ENCODE results near the gene DNAAF5. TPM values are rescaled to one million over a fixed set of nuclear protein-coding genes. Genes with fewer than 3 reads are reported as not detected.
A peak's percentile ranks its signal among the peaks of the same experiment; 100 is the strongest.

The DNAAF5 gene
- total RNA-seq, 1 donor from 2014 or later, result 12.4 TPM

DNA sequence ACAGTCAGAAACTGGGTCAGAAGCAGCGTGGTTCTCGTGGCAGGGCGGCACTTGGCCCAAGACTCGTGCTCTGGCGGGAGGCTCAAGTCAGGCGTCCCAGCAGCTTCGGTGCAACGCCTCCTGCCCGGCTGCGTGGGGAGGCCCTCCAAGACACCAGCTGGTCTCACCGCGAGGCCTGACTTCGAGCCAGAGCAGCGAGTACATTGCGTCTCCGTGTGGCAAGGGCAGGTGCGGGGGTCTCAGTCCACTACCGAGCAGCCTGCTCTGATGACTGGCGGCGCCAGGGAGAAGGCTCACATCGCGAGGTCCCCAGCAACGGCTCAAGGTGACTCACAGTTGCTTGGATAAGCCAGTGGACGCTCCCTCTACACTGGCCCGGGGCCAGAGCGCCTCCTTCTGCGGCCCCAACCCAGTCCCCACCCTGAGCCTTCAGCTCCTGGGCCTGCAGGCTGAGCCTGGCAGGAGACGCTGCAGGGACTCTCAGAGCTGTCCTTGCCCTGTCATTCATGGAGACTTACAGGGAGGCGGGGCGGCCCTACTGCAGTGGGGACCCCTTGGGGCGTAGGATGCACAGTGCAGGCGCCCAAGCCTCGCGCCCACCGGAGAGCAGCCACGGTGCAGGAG is 42.5 kb downstream of the DNAAF5 start:
- DNase-seq, result no peak

DNA sequence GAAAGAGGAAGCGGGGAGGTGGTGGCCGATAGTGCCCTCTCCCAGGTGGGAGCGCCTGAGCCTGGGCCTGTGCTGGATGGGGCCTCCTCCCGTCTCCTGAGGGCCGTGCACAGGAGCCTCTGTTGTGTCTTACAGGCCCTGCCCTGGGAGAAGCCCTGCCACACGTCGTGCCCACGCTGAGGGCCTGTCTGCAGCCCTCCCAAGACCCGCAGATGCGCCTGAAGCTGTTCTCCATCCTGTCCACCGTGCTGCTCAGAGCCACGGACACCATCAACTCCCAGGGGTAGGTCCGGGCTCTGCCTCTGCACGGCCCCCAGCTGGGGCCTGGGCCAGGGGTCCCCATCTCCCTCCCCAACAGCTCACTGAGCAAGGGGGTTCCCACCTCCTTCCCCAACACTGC is 43.8 kb downstream of the DNAAF5 start:
- DNase-seq, result no peak

DNA sequence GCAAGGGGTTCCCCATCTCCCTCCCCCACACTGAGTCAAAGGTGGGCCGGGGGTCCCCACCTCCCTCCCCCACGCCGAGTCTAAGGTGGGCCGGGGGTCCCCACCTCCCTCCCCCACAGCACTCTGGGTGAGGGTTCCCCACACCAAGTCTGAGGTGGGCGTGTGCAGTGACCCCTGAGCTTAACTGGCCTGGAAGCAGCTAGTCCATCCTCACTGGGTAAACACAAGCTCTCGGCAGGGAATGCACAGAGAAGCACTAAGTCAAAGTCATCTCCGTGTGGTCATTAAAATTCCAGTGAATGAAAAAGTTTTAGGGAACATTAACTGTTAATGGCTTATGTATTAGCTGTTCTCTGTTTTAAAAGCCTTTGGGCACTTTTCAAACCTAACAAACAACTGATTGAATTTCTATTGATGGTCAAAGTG is 44.3 kb downstream of the DNAAF5 start:
- no peak for DNase-seq

DNA sequence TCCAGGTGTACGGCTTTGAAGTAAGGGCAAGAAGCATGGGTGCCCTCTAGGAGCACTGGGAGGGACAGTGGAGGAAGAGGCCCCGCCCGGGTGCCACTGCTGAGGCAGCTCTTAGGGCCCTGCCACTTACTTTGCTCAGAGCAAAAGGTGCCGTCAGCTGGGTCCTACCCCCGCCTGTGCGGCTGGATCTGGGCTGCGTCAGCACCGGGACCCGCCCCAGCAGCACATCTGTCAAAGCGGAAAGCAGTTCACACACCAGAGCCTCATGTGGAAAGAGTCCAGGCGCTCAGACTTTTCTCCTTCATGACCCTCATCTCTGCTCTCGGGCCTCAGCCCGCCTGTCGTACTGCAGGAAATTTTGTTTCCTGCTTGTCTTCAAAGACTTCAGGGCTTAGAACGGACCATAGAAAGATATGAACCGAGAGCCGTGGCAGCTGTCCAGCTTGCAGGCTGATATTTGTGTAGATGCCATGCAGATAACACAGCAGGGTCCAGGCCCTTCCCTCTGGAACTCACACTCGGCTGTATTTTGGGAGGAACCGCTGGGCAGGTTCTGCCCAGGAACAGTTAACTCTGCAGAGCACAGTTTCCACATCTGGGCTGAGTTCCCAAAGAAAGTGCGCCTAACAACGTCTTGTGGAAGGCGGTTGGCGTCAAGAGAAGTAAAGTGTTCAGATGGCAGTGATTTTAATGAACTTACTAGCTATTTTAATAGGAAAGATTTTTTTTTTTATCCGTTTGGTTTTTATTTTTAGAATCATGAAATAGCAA is 44.9 kb downstream of the DNAAF5 start:
- peak; percentile 75 for DNase-seq

DNA sequence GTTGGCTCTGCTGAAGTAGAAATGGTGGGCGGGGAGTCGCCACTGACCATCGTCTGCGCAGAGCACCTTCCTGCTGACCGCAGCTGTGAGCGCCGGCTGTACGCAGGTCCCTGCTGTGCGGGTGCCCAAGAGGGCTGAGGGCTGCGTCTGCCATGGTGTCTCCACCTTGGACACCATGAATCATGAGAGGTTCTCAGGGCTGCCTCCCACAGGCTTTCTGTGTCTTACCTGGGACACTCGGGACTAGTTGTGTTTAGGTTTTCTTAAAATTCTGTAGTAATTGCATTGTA is 45.5 kb downstream of the DNAAF5 start:
- no peak for DNase-seq

DNA sequence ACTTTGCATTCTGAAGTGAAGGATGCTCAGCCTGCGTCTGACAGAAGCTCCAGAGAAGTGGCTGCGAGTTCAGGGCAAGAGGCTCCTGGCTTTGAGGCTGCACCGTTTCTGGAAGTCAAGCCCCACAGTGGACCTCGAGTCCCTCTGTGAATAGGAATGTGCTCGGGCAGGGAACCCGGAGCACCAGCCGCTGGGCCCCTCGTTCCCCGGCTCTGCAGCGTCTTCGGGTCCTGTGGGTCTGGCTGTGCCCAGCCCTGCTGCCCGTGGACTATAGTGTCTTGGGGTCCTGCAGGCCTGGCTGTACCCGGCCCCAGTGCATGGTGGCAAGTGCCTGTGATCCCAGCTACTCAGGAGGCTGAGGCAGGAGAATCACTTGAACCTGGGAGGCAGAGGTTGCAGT is 45.9 kb downstream of the DNAAF5 start:
- no peak for DNase-seq

DNA sequence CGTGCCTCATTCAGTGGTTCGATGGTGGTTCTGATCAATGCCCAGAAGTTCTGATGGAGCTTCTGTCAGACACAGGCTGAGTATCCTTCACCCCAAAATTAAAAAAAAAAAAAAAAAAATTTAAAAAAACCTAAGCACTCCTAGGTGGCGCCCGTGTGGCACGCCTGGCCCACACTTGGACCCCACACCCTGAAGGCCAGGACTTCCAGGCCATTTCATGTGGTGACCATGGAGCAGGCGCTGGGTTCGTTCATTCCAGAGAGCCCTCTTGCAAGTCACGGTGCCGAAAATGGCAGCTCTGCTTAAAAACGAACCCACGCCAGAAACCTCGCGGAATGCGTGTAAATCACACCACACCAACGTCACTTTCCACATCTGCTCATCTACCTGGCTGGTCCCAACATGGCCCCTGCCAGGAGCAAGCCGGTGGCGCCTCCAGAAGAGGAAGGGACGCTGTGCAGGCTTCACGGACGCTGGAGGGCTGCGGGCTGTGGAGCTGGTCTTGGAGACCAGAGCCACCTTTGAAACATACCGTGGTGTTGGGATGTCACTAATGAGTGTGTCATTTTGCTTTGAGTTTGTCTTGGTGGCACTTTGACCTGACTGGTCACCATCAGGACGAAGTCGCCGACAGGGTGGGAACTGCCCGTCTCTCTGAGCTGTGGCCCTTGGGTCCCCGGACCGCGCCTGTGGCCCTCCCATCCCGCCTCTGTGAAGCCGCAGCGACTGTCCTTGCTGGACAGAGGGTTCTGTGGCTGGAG is 46.5 kb downstream of the DNAAF5 start:
- DNase-seq, result no peak

DNA sequence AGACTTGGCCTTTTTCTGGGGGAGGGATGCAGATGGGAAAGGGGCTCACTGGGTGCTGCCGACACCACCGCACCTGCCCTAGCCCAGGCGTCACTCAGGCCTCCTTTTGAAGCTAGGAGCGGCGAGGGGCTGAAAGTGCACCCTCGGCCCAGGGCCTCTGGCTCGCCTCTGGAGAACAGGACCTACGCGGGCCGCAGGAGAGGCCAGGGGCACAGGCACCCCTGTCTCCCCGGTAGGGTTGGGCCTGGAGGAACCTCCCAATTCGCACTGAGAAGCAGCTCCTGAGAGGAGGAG is 47.1 kb downstream of the DNAAF5 start:
- DNase-seq, result no peak

DNA sequence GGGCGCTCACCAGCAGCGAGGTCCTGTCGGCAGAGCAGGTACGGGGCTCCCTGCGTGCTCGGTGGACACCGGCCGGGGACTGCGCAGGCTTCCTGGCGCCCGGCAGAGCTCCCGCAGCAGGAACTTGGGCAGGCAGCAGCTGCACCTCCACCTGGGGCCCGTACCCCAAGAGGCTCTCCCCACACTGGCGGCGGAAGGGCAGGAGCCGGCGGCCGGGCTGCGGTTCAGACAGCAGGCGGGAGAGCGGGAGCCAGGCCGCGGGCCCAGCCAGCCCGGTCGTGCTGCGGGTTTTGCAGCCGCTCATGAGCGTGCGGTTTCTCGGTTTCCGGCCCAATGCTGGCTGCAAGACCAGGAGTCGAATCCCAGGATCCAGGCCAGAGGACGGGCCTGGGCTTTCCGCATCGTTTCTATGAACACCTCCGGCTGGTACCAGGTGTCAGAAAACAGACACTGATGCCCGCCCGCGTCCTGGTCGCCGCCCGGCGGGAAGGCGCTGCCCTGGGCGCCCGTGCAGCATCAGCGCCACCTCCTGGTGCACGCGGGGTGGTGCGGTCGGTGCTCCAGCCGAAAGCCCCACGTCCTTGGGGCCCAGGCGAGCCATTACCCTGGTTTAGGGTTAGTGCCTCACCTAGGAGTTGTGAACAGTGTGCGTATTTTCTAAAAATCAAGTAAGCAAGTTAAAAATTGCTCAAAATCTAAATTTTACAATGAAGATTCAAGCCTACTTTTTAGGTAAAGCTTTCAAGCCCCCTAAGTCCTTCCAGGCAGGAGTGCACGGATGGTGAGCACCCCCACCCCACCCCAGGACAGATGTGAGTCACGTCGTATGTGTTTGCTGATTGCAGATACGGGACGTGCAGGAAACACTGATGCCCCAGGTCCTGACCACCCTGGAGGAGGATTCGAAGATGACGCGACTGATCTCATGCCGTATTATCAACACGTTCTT is 47.9 kb downstream of the DNAAF5 start:
- peak; percentile 15 for DNase-seq

DNA sequence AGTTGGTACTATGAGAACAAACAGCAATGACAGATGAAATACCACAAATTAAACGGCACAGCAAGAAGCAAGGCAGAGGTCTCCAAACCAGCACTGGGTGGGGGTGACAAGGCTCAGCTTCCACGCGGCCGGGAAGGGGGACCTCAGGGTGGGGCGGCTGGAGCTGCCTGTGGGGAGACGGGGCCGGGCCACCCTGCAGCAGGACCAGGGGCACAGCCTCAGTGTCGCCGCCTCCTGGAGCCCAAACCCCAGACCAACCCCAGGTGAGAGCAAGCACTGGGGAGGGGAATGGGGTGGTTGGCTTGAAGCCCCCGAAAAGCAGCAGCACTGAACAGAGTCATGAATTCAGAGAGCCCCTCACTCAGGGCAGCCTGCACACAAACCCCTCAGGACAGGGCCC is 49.9 kb downstream of the DNAAF5 start:
- DNase-seq, result no peak

DNA sequence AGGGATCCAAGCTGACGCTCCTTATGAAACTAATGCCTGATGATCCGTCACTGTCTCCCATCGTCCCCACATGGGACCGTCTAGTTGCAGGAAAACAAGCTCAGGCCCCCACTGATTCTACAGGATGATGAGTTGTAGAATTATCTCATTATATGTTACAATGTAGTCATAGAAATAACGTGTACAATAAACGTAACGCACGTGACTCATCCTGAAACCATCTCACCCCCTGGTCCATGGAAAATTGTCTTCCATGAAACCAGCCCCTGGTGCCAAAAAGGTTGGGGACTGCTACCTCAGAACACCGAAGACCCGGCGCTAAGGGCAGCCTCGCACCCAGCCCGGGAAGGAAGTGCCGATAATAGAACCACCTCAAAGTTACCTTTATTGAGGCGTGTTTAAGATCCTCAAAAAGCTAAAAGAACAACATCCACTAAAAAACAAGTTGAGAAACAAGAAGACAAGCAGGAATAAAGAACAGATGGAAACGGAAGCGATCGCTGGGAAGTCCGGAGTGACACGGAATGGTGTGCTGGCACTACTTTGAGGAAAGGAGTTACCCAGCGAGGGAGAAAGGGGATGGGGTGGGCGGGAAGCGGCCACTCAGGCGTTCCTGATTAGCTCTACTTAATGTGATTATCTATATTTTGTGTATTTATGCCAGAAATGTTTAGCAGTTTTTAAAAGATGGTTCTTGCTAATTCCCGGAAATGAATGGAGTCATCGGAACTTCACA is 50.7 kb downstream of the DNAAF5 start:
- no peak for DNase-seq

DNA sequence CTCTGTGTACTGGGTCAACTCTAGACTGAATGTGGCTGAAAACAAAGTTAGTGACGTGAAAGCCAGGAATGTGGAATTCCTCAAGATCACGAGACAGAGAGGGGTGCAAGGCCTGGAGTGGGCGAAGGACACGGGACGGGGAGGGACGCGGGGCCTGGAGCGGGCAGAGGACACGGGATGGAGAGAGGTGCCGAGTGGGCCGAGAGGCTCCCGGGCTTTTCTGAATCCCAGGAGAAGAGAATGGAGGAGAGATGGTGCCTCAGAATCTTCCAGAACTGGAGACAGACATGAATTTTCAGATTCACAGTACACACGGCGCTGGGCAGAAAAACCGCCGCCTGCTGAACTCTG is 51.2 kb downstream of the DNAAF5 start:
- no peak for DNase-seq

DNA sequence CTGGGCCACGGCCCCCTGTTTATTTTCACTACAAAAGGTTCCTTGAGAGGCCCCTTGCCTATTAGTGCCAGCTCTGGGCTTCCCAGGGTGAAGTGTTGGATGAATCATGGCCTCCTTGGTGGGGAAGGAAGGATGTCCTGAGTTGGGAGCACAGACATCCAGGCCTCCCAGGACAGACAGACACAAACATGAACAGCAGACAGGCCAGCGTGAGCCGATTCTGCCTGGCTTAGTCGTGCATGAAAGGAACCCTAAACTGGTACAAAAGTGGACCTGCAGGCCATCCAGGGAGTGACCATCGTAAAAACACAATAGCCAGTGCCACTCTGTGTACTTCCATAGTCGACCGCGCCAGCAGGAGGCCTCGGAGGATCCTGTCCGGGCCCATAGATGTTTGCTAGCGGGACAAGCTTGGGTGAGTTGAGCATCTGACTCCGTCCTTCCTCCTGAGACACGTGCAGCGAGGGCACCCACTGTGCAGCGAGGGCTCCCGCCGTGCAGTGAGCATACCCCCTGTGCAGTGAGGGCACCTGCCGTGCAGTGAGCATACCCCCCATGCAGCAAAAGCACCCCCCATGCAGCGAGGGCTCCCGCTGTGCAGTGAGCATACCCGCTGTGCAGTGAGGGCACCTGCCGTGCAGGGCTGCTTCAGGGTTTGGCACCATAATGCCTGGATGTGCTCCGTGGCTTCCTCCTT is 51.9 kb downstream of the DNAAF5 start:
- no peak for DNase-seq

DNA sequence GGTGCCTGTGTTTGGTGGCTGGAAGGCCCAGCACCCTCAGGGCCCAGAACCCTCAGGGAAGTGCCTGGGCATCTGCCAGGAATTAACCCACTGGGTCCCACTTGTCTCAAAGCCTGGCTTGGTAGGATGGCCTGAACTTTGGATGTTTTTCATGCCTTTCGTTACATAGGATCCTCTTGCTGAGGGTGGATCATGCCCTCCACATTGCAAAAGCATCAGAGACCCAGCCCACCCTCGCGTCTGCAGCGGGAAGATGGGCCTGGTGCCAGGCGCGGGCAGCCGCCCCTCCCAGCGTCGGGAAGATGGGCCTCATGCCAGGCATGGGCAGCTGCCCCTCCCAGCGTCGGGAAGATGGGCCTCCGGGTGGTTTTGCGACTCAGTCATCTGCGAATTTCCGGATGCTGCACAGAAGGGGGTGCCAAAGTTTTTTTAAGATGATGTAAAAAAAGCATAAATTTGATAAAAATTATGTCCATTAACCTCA is 52.5 kb downstream of the DNAAF5 start:
- DNase-seq, result peak; percentile 30

DNA sequence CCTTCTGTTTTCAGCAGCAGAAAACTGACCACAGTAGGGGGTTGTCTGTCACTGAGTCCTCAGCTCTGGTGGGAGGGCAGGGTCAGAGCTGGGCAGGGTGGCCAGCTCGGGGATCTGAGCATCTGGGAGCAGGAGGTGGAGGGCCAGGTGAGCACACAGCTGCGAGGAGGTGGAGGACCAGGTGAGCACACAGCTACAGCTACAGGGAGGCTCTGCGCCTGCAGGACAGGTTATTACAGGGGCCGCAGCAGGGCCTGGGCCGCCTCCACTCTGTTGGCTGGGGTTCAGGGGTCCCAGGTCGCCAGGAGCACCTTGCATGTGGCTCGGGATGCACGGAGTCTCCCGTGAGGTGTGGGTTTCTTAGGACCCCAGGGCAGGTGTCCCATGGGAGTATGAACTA is 53.0 kb downstream of the DNAAF5 start:
- no peak for DNase-seq

DNA sequence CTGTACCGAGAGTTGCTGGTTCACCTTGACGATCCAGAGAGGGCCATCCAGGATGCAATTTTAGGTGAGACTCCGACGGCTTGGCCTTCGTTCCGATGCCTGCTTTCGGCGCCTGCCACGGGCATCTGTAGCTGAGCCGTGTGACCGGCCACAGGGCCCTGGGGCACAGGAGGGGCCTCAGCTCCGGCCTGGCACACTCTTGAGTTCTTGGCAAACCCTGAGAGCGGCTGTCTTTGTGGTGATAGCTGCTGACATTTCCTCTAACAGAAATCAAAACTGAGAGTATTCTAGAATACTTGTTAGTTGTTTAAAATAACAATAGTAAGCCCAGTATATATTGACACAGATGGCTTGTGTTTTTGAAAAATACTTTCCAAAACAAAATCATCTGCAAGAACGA is 53.6 kb downstream of the DNAAF5 start:
- DNase-seq, result no peak

DNA sequence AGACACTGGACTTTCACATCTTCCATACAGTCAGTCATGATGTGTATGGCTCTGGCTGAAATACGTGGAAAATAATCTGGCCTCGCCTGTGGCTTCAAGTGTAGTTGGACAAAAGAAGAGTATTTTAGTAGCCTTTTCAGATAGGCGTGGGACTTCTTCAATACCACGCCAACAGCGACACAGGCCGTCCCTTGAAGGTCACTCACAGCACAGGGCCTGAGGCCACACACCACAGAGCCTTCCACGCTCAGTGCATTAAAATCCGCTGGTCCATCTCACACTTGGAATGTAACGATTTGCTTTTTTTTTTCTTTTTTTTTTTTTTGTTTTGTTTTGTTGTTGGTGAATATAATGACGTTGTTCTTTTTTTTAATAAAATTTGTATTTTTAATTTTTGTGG is 54.0 kb downstream of the DNAAF5 start:
- no peak for DNase-seq

DNA sequence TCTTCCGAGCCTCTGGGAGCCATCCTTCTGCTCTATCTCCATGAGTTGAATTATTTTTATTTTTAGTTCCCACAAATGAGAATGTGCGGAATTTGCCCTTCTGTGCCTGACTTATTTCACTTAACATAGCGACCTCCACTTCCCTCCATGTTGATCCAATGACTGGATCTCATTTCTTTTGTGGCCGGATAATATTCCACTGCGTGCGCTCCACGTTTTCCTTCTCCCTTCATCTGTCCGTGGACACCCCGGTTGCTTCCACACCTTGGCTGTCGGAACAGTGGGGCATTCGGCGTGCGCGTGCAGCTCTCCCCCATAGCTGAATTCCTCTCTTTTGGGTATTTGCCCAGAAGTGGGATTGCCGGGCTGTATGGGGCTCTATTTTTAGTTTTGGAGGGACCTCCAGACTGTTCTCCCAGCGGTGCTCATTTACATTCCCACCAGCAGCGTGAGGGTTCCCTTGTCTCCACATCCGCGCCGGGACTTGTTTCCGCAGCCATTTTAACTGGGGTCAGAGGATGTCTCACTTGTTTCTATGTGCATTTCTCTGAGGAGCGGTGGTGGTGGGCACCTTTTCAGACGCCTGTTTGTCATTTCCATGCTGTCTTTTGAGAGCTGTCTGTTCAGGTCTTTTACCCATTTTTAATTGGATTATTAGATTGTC is 54.8 kb downstream of the DNAAF5 start:
- DNase-seq, result no peak

DNA sequence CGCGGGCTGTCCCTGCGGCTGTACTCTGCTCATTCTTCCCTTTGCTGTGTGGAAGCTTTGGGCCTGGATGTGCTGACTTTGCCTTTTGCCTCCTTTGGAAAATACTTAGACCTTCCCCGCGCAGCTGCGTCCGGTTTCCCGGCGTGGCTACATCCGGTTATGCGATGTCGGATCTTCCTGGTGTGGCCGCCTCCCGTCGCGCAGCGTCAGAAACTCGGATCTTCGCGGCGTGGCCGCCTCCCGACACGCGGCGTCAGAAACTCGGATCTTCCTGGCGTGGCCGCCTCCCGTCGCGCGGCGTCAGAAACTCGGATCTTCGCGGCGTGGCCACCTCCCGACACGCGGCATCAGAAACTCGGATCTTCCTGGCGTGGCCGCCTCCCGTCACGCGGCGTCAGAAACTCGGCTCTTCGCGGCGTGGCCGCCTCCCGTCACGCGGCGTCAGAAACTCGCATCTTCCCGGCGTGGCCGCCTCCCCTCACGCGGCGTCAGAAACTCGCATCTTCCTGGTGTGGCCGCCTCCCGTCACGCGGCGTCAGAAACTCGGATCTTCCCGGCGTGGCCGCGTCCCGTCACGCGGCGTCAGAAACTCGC is 55.5 kb downstream of the DNAAF5 start:
- no peak for DNase-seq

DNA sequence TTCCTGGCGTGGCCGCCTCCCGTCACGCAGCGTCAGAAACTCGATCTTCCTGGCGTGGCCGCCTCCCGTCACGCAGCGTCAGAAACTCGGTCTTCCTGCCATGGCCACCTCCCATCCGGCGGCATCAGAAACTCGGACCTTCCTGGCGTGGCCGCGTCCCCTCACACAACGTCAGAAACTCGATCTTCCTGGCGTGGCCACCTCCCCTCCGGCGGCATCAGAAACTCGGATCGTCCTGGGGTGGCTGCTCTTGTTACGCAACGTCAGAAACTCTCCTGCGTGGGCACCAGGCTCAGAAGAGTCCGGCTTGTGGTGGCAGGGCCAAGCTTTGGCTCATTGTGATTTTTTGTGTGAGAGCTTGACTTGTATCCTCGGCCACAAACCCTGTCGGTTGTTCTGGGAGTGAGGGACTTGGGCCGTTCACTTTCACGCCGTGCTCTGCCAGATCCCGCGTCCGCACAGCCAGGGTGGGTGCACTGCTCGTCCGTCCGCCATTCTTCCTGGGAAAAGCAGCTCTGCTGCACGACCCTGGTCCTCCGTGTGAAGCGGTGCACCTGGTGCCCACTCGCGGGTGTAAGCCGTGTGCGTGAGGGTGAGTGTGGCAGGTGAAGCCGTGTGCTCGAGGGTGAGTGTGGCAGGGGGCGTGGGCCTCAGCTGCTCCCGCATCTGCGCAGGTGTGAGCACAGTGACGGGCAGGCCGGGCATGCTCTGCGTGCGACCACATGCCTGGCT is 56.4 kb downstream of the DNAAF5 start:
- DNase-seq, result no peak

All from skin of body (tissue), 2 donors.